Measurements from ENCODE around the gene LRRC37B.
"Not testable (repeated sequence)": the region's sequence is repeated elsewhere in the genome, so short reads cannot be mapped to it uniquely, and the experiment has no call there.

LRRC37B gene

GRCh38 chr17:32006957-32007462, at the start of gene LRRC37B:
Gene LRRC37B (plus strand): TSS chr17:32007383. CDS start chr17:32021393, 14,010 bp downstream.
- DNase-seq = peak in 57 of 58 donors; percentile 54 to 91 (median 80)

- not testable (repeated sequence) for DNase-seq
These were observed 43.1 kb upstream of the LRRC37B start for GRCh38 chr17:31964131-31964530.

- no peak for DNase-seq
These were observed 39.5 kb upstream of the LRRC37B start for GRCh38 chr17:31967648-31968047.

DNA sequence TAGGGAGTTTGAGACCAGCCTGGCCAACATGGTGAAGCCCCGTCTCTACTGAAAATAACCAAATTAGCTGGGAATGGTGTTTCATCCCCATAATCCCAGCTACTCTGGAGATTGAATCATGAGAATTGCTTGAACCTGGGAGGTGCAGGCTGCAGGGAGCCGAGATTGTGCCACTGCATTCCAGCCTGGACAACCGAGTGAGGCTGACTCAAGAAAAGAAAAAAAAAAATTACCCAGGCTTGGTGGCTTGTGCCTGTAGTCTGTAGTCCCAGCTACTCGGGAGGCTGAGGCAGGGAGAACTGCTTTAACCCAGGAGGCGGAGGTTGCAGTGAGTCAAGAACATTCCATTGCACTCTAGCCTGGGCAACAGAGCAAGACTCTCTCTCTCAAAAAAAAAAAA, 36.8 kb upstream of the LRRC37B start:
- DNase-seq = not testable (repeated sequence)

DNA sequence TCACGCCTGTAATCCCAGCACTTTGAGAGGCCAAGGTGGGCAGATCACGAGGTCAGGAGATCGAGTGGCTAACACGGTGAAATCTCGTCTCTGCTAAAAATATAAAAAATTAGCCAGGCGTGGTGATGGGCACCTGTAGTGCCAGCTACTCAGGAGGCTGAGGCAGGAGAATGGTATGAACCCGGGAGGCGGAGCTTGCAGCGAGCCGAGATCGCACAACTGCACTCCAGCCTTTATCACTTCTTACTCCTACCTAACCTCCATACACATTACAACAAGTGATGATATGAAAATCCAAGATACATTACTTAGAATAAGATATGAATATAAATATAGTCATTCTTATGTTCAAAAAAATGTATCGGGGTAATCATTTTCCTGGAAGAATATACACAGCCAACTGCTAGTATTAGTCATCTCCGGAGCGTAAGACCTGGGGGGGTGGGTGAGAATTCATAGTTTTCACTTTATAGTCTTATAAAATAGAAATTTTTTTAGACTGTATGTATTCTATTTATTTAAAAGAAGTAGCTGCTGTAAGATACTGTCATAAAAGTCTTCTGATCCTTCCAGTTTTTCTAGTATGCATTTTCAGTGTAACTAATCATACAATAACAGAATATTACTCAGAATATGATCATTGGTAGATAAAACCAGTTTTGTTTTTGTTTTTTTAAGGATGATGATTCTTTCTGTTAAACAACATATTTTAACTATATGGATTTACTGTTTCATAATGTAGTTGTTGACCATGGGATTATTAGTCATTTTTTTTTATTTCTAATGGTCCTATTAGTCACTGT, 32.7 kb upstream of the LRRC37B start:
- not testable (repeated sequence) for DNase-seq

GRCh38 chr17:31975391-31975790, 31.8 kb upstream of the LRRC37B start:
- not testable (repeated sequence) for DNase-seq

GRCh38 chr17:31991821-31992220, 15.4 kb upstream of the LRRC37B start:
- not testable (repeated sequence) for DNase-seq

GRCh38 chr17:31997005-31997404, 10.2 kb upstream of the LRRC37B start:
- no peak for DNase-seq

- peak in 46 of 58 donors; percentile 9 to 69 (median 38) for DNase-seq
These were observed 498 bp downstream of the LRRC37B start for GRCh38 chr17:32007463-32008298.

GRCh38 chr17:32009262-32009542, 2.0 kb downstream of the LRRC37B start:
- DNase-seq = no peak

DNA sequence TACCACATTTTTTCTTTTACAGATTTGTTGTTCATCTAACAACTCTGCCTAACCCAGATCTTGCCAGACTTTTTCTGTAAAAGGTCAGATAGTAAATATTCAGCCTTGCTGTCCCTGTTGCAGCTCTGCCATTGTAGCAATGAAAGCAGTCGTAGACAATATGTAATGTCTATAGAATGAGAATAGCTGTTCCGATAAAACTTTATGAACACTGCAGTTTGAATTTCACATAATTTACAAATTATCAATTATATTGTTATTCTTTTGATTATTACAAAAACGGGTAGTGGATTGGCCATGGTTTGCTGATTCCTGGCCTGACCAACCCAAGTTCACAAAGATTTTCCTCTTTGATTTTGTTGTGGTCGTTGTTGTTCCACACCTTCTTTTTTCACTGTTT, 2.9 kb downstream of the LRRC37B start:
- DNase-seq = no peak

GRCh38 chr17:32015245-32016013, 8.2 kb downstream of the LRRC37B start:
- no peak for DNase-seq

- DNase-seq = no peak
These were observed 9.0 kb downstream of the LRRC37B start for GRCh38 chr17:32016231-32016630.

DNA sequence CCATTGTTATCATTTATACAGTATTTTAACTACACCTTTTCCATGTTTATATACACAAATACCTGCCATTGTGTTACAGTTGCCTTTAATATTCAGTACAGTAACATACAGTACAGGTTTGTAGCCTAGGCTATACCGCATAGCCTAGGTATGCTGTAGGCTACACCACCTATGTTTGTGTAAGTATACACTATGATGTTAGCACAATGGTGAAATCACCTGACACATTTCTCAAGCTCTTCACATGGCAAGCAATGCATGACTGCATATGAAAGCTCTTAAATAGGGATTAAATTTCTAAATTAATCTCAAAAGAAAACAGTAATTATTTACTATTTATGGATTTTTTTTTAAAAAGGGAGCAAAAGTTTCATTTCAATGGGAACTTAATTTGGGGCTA, 12.0 kb downstream of the LRRC37B start:
- no peak for DNase-seq

GRCh38 chr17:32020943-32021614, 13.9 kb downstream of the LRRC37B start:
- DNase-seq = peak in 16 of 58 donors; percentile 2 to 47 (median 18)

- no peak for DNase-seq
These were observed 14.4 kb downstream of the LRRC37B start for GRCh38 chr17:32021615-32021955.

DNA sequence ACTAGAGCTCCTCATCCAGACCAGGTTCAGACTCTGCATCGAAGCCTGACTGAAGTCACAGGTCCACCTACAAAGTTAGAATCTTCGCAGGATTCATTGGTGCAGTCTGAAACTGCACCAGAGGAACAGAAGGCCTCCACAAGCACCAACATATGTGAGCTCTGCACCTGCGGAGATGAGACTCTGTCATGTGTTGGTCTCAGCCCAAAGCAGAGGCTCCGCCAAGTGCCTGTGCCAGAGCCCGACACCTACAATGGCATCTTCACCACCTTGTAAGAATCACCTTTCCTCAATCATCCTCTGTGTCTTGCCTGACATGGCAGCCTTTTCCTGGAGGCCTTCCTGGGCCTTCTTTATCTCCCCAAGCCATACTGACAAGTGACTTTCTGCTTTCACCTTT, 15.4 kb downstream of the LRRC37B start:
- not testable (repeated sequence) for DNase-seq

DNA sequence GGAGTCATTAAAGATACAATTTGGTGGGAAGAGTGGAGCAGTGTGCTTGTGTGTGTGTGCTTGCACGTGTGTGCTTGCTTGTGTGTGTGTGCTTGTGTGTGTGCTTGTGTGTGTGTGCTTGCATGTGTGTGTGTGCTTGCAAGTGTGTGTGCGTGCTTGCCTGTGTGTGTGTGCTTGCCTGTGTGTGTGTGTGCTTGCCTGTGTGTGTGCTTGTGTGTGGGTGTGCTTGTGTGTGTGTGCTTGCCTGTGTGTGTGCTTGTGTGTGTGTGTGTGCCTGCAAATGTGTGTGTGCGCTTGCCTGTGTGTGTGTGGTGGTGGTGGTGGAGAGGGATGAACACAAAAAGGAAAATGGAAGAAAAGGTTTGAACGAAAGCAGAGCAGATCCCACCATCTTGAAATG, 20.1 kb downstream of the LRRC37B start:
- DNase-seq = not testable (repeated sequence)

DNA sequence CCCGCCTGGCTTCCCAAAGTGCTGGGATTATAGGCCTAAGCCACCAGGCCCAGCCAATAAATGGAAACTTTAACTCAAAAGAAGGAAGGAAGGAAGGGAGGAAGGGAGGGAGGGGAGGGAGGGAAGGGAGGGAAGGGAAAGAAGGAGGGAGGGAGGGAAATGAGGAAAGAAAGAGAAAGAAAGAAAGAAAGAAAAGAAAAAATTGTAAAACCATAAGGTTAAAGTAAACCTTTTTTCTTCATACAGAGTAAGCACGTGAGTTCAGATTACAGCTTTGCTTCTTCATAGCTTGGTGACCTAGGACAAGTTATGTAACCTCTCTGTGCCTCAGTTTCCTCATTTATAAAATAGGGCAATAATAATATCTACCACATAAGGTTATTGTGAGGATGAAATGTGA, 26.0 kb downstream of the LRRC37B start:
- no peak for DNase-seq

- DNase-seq = not testable (repeated sequence)
These were observed 26.6 kb downstream of the LRRC37B start for GRCh38 chr17:32033812-32034211.

- DNase-seq = not testable (repeated sequence)
These were observed 33.1 kb downstream of the LRRC37B start for GRCh38 chr17:32040246-32040645.

Measured in anterior cingulate cortex (tissue), 58 donors.